GM13976 (cell line): Measurements from ENCODE around the gene ZNF560.

Source experiments
- DNase-seq: peaks from one replicate; pipeline ENCODE4 v3.0.0; 2012; ENCODE audit warnings: low spot score
- CTCF ChIP-seq: IDR thresholded peaks from 2 replicates; pipeline ENCODE4 v1.5.1; 2012; ENCODE audit warnings: borderline replicate concordance, mild to moderate bottlenecking; ENCODE audit not compliant: insufficient read depth; ENCODE audit errors: extremely low read depth, missing control alignments, control extremely low read depth
- in situ Hi-C: fragments of 300-500 bp; cut with MboI; formaldehyde crosslinking; loops from one replicate; pipeline ENCODE4 v1.12.0; 2022; ENCODE audit warnings: low sequenced_read_pairs, mixed read lengths, inconsistent platforms; ENCODE audit not compliant: unreplicated experiment

ZNF560 gene

GRCh38 chr19:9531933-9532332 is 33.5 kb upstream of the ZNF560 start:
- no peak for DNase-seq
- TF ChIP-seq CTCF, result no peak
- in situ Hi-C loops, result no loop called here

- TF ChIP-seq CTCF, result no peak
- in situ Hi-C loops, result no loop called here
- DNase-seq, result no peak
These were observed 30.4 kb upstream of the ZNF560 start for GRCh38 chr19:9528757-9529336.

GRCh38 chr19:9523885-9524474 is 25.6 kb upstream of the ZNF560 start:
- TF ChIP-seq CTCF, result no peak
- no peak for DNase-seq
- in situ Hi-C loops, result no loop called here

- DNase-seq, result no peak
- TF ChIP-seq CTCF, result no peak
- in situ Hi-C loops, result no loop called here
These were observed 8.9 kb upstream of the ZNF560 start for GRCh38 chr19:9507285-9507684.

- in situ Hi-C loops, result no loop called here
These were observed 2.4 kb upstream of the ZNF560 start for GRCh38 chr19:9500796-9501195.

GRCh38 chr19:9494096-9494495 is 4.3 kb downstream of the ZNF560 start:
- in situ Hi-C loops, result no loop called here
- no peak for TF ChIP-seq CTCF
- DNase-seq, result no peak

More at GRCh38 chr19:9500796-9501195, 2.4 kb upstream of the ZNF560 start:
- TF ChIP-seq CTCF, result no peak
- no peak for DNase-seq

GRCh38 chr19:9487016-9487415 is 11.4 kb downstream of the ZNF560 start:
- no peak for DNase-seq
- in situ Hi-C loops, result no loop called here
- no peak for TF ChIP-seq CTCF
